HG02678 (cell line): ENCODE results near the gene PLXND1.
"Not testable (repeated sequence)": the region's sequence is repeated elsewhere in the genome, so short reads cannot be mapped to it uniquely, and the experiment has no call there.

Experiments
- ATAC-seq: cut with Tn5 transposase; IDR thresholded peaks from one replicate; pipeline ENCODE4 v1.9.1; 2021; ENCODE audit warnings: mild to moderate bottlenecking, moderate library complexity; ENCODE audit not compliant: unreplicated experiment

PLXND1 gene

GRCh38 chr3:129530821-129531220, 75.7 kb downstream of the PLXND1 start:
- ATAC-seq = no peak

GRCh38 chr3:129530251-129530791, 76.2 kb downstream of the PLXND1 start:
- no peak for ATAC-seq

- ATAC-seq = no peak
These were observed 76.9 kb downstream of the PLXND1 start for GRCh38 chr3:129529436-129530210.

GRCh38 chr3:129528589-129529100, 77.8 kb downstream of the PLXND1 start, which contains the start of gene RHO:
TSS of gene RHO (plus strand) at chr3:129528639. CDS start at chr3:129528734, 95 bp downstream.
- ATAC-seq = no peak

GRCh38 chr3:129527262-129527661, 79.2 kb downstream of the PLXND1 start:
- ATAC-seq = no peak

- ATAC-seq = peak; percentile 87
These were observed 80.2 kb downstream of the PLXND1 start for GRCh38 chr3:129526121-129526900.

- no peak for ATAC-seq
These were observed 81.0 kb downstream of the PLXND1 start for GRCh38 chr3:129525341-129525968.

- ATAC-seq = no peak
These were observed 82.4 kb downstream of the PLXND1 start for GRCh38 chr3:129524081-129524480.

- ATAC-seq = no peak
These were observed 83.5 kb downstream of the PLXND1 start for GRCh38 chr3:129522953-129523352.

- ATAC-seq = no peak
These were observed 84.9 kb downstream of the PLXND1 start for GRCh38 chr3:129521611-129522010.

GRCh38 chr3:129520960-129521359, 85.5 kb downstream of the PLXND1 start:
- no peak for ATAC-seq

GRCh38 chr3:129519896-129520715, 86.4 kb downstream of the PLXND1 start:
- ATAC-seq = no peak

- no peak for ATAC-seq
These were observed 87.0 kb downstream of the PLXND1 start for GRCh38 chr3:129519449-129519848.

- no peak for ATAC-seq
These were observed 87.9 kb downstream of the PLXND1 start for GRCh38 chr3:129518581-129518980.

GRCh38 chr3:129518038-129518561, 88.4 kb downstream of the PLXND1 start:
- ATAC-seq = no peak

- no peak for ATAC-seq
These were observed 89.0 kb downstream of the PLXND1 start for GRCh38 chr3:129517516-129517915.

- ATAC-seq = not testable (repeated sequence)
These were observed 90.5 kb downstream of the PLXND1 start for GRCh38 chr3:129515821-129516432.

- not testable (repeated sequence) for ATAC-seq
These were observed 91.2 kb downstream of the PLXND1 start for GRCh38 chr3:129515108-129515820.

- ATAC-seq = no peak
These were observed 91.9 kb downstream of the PLXND1 start for GRCh38 chr3:129514563-129514962.
